BLaER1 (cell line): Measurements from ENCODE around the gene NXNL1.
A peak's percentile ranks its signal among the peaks of the same experiment; 100 is the strongest.

ENCODE experiments used
- H3K27ac ChIP-seq: shearing (Covaris generic); formaldehyde crosslinking; 2 replicates; pipeline ENCODE4 v1.8.1; 2022
- H3K27me3 ChIP-seq: shearing (Covaris generic); formaldehyde crosslinking; 2 replicates; pipeline ENCODE4 v1.8.1; 2022
- H3K36me3 ChIP-seq: shearing (Covaris generic); formaldehyde crosslinking; 2 replicates; pipeline ENCODE4 v1.8.1; 2022
- H3K4me1 ChIP-seq: shearing (Covaris generic); formaldehyde crosslinking; 2 replicates; pipeline ENCODE4 v1.8.1; 2022
- H3K4me2 ChIP-seq: shearing (Covaris generic); formaldehyde crosslinking; 2 replicates; pipeline ENCODE4 v1.8.1; 2022
- H3K4me3 ChIP-seq: shearing (Covaris generic); formaldehyde crosslinking; 2 replicates; pipeline ENCODE4 v1.8.1; 2022
- H3K9ac ChIP-seq: shearing (Covaris generic); formaldehyde crosslinking; 2 replicates; pipeline ENCODE4 v1.8.1; 2022
- H3K9me3 ChIP-seq: shearing (Covaris generic); formaldehyde crosslinking; 2 replicates; pipeline ENCODE4 v1.8.1; 2022
- H4K20me1 ChIP-seq: shearing (Covaris generic); formaldehyde crosslinking; 2 replicates; pipeline ENCODE4 v1.8.1; 2022
- Cebpa-rat ChIP-seq: shearing (Covaris generic); IDR thresholded peaks from 2 replicates; pipeline ENCODE4 v1.8.1; 2022

The NXNL1 gene

DNA sequence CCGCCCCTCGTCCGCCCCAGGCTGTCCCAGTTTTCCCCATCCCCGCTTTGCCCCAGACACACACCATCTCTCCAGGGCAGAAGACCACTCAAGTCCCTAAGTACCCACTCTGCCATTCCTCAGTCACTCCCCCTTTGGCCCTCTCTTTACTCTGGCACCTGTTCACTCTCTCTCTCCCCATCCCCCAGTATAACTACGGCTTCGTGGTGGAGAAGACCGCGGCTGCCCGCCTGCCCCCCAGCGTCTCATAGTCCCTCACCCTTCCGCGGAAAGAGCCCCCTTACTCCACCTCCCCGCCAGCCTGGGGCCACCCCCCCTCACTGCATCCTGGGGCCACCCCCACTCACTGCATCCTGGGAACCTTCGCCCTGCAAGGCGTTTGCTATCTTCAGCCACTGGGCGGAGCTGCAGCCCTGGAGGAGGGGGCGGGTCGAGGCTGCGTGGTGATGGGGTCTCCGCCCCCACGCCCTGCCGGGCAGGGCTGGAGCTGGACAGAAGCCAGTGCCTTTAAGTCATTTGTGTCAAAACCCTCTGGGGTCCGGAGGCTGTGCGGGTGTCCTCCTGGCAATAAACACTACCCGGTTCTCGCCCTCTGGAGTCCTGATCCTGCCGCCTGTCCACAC is 35.9 kb downstream of the NXNL1 start:
- Histone ChIP-seq H3K27me3 (no peaks in the 10 kb centered on the region), H4K20me1 (no peaks in the 10 kb centered on the region), H3K9me3 (no peaks in the 10 kb centered on the region), H3K4me3 (peak overlapping the region; percentile 11; the same call in 1 of the 2 replicates), H3K4me1 (peaks cover 34% of the 10 kb centered on the region), H3K4me2 (peak overlapping the region; percentile 66), H3K27ac (no peak overlapping the region), H3K36me3 (peaks cover 19% of the 10 kb centered on the region), H3K9ac (no peak overlapping the region)
- TF ChIP-seq Cebpa-rat: no peak

DNA sequence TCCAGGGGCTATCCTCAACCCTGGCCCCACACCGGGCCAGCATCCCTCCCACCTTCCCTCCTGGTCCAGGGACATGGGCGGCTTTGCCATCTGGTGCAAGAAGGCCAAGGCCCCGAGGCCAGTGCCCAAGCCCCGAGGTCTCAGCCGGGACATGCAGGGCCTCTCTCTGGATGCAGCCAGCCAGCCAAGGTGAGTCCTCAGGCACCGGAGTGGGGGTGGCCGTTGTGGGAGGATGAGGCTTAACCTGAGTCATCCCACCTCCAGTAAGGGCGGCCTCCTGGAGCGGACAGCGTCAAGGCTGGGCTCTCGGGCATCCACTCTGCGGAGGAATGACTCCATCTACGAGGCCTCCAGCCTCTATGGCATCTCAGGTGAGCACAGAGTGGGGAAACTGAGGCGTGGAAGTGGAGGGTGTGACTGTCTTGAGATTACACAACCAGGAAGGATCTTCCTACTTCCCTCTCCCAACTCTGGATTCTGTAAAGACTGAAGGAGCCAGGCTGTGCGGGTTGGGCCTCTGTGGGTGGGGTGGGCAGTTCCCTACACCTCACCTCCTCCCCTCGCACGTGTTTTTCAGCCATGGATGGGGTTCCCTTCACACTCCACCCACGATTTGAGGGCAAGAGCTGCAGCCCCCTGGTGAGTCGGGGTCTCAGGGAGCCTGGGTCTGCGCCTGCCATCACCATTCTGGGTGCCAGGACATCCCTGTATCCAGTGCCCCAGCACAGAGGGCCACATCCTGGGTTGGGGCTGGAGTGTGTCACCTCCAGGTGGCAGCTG is 37.1 kb downstream of the NXNL1 start:
- Histone ChIP-seq H4K20me1 (no peaks in the 10 kb centered on the region), H3K9me3 (no peaks in the 10 kb centered on the region), H3K4me3 (no peak overlapping the region), H3K27ac (no peak overlapping the region), H3K4me2 (no peak overlapping the region), H3K36me3 (peaks cover 19% of the 10 kb centered on the region), H3K9ac (no peak overlapping the region), H3K27me3 (no peaks in the 10 kb centered on the region), H3K4me1 (peaks cover 34% of the 10 kb centered on the region)
- TF ChIP-seq Cebpa-rat: no peak

DNA sequence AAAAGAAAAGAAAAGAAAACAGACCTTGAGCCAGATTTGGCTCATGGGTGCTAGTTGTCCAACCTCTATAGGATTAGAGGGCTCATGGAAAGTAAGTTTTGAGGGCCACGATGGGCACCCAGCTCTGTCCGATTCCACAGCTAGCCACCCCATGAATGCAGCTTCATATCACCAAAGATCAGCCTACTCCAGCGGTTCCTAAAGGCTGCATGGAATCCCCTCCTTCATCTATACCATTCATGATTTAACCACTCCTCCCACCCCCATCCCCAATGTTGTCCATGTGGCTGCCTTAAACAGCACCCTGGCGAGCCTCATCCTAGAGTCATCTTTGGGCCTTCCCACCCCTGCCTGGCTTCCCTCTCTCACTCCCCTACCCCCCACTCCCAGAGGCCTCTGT is 38.8 kb downstream of the NXNL1 start:
- no peaks in the 10 kb centered on the region for H4K20me1 ChIP-seq
- peaks cover 19% of the 10 kb centered on the region for H3K36me3 ChIP-seq
- H3K9me3 ChIP-seq: no peaks in the 10 kb centered on the region
- H3K9ac ChIP-seq: no peak overlapping the region
- no peak for TF ChIP-seq Cebpa-rat
- no peak overlapping the region for H3K27ac ChIP-seq
- H3K4me1 ChIP-seq: peaks cover 35% of the 10 kb centered on the region
- no peak overlapping the region for H3K4me3 ChIP-seq
- no peaks in the 10 kb centered on the region for H3K27me3 ChIP-seq
- no peak overlapping the region for H3K4me2 ChIP-seq

DNA sequence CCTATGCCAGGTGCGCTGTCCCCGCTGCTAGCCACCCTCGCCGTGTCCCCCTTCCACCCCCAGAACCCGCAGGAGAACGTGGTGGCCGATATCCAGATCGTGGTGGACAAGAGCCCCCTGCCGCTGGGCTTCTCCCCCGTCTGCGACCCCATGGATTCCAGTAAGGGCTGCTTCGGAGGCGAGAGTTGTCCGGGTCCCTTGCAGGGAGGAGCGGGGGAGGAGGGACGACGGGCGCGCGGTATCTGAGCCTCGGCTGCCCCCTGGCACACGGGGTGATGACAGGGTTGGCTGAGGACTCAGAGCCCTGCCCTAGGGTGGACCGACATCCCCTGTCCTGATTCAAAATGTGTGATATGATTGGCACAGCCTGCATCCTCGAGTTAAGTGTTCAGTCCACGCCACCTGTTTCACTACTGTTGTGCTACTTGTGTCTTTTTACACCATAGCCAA is 40.2 kb downstream of the NXNL1 start:
- peaks cover 35% of the 10 kb centered on the region for H3K4me1 ChIP-seq
- TF ChIP-seq Cebpa-rat: no peak
- peak overlapping the region; percentile 77 for H3K9ac ChIP-seq
- no peaks in the 10 kb centered on the region for H4K20me1 ChIP-seq
- H3K27me3 ChIP-seq: no peaks in the 10 kb centered on the region
- peak overlapping the region; percentile 79 for H3K27ac ChIP-seq
- H3K4me3 ChIP-seq: peak overlapping the region; percentile 80
- peaks cover 24% of the 10 kb centered on the region for H3K36me3 ChIP-seq
- H3K9me3 ChIP-seq: no peaks in the 10 kb centered on the region
- H3K4me2 ChIP-seq: peak overlapping the region; percentile 92

DNA sequence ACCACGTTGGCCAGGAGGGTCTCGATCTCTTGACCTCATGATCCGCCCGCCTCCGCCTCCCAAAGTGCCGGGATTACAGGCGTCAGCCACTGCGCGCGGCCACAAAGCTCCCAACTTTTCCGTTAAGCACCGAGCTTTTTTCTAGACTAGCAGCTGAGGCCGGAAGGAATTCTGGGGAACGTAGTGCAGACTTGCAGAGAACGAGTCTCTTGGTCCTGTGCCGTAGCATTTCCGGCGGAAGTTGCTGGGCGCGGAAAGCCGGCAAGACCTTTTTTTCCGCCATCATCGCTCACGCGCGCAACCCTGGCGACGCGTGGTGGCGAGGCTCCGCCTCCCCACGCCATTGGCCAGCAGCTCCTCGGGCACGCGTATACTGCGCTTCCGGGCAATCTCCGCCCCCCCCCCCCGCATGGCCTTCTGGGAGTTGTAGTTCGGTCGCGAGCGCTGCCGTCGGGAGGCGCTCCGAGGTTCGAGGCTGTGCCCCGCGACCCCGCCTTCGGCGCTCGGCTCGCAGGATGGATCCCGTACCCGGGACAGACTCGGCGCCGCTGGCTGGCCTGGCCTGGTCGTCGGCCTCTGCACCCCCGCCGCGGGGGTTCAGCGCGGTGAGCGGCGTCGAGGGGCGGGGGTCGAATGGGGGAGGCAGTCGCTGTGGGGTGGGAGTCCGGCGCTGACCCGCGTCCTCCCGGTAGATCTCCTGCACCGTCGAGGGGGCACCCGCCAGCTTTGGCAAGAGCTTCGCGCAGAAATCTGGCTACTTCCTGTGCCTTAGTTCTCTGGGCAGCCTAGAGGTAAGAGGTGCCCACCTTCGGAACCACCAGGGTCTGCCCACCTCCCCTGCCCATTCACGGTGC is 40.9 kb downstream of the NXNL1 start, which contains the start of gene MVB12A:
MVB12A (plus strand) TSS at position 427 of the 854 bp plus-strand sequence; CDS start at position 516, 89 bp downstream.
- no peak for TF ChIP-seq Cebpa-rat

DNA sequence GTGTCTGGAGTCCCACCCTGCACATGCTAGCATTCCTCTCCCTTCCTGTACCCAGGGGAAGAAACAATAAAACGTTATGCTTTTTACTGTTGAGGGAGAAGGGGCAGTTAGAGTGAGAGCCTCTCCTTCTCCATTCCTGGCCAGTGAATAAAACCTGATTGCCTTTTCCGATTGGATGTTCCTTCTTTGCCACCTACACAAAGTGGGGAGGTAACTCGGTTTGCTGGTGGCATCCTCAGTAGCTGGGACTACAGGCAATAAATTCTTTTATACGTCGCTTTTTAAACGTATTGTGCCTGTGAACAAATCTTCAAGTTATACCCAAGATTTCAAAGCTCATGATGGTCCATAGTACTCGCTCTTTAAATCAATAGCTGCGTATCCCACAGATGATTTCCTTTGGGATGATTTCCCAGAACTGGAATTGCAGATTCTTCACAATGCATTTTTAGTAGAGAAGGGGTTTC is 41.5 kb downstream of the NXNL1 start:
- peak overlapping the region; percentile 80 for H3K4me3 ChIP-seq
- H3K36me3 ChIP-seq: peaks cover 37% of the 10 kb centered on the region
- peaks cover 23% of the 10 kb centered on the region for H3K4me1 ChIP-seq
- no peaks in the 10 kb centered on the region for H4K20me1 ChIP-seq
- H3K4me2 ChIP-seq: peak overlapping the region; percentile 84
- peak overlapping the region; percentile 80 for H3K27ac ChIP-seq
- no peaks in the 10 kb centered on the region for H3K9me3 ChIP-seq
- peak overlapping the region; percentile 77 for H3K9ac ChIP-seq
- TF ChIP-seq Cebpa-rat: no peak
- H3K27me3 ChIP-seq: no peaks in the 10 kb centered on the region

More for the DNA sequence above, 40.9 kb downstream of the NXNL1 start, which contains the start of gene MVB12A:
- Histone ChIP-seq H4K20me1 (no peaks in the 10 kb centered on the region), H3K9ac (peak within 1 kb of the TSS; percentile 77), H3K4me1 (peaks cover 30% of the 10 kb centered on the region), H3K27me3 (no peaks in the 10 kb centered on the region), H3K9me3 (no peaks in the 10 kb centered on the region), H3K4me2 (peak within 1 kb of the TSS; percentile 92), H3K4me3 (peak within 1 kb of the TSS; percentile 80), H3K27ac (peak within 1 kb of the TSS; percentile 80), H3K36me3 (peaks cover 31% of the 10 kb centered on the region)

DNA sequence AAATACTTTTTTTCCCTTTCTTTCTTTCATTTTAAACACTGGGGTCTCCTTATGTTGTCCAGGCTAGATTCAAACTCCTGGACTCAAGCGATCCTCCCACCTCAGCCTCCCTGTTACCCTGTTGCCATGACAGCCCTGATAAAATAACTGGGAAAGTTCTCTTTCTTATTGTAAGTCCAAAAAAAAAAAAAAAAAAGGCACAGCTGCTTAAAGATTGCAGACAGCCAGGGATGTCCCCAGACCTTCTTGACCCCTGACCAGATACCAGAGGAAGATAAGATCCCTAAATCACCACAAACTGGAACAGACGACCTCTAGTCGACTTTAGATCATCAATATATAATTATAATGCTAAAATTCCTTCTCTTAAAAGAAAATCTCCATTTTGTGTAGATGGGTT is 42.0 kb downstream of the NXNL1 start:
- peak overlapping the region; percentile 77; the same call in 1 of the 2 replicates for H3K9ac ChIP-seq
- H3K27ac ChIP-seq: 0 out of 2 replicates have a peak overlapping the region, but pooled peaks have one; percentile 80
- H3K4me1 ChIP-seq: peaks cover 22% of the 10 kb centered on the region
- no peaks in the 10 kb centered on the region for H3K27me3 ChIP-seq
- no peaks in the 10 kb centered on the region for H3K9me3 ChIP-seq
- no peak for TF ChIP-seq Cebpa-rat
- H3K4me2 ChIP-seq: peak overlapping the region; percentile 84
- H3K4me3 ChIP-seq: peak overlapping the region; percentile 80
- H3K36me3 ChIP-seq: peaks cover 38% of the 10 kb centered on the region
- H4K20me1 ChIP-seq: no peaks in the 10 kb centered on the region

DNA sequence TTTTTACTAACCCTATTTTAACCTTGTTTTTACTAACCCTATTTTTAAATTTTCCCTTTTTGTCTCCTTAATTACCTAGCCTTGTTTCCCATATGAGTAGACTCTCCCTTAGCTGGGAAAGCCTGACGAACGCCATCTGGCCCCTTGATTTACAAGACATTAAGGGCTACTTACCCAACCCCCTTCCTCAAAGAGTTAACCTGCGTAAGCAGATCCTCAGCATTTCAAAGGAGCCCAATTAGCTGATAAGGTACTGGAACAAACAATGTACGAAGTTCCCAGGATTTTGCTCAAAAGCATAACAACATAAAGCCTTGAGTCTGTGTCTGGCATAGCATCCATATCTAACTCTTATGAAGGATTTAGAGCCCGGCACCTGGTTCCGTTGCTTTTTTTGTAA is 45.6 kb downstream of the NXNL1 start:
- no peak overlapping the region for H3K4me2 ChIP-seq
- no peak overlapping the region for H3K9ac ChIP-seq
- no peak overlapping the region for H3K4me3 ChIP-seq
- H3K9me3 ChIP-seq: no peaks in the 10 kb centered on the region
- H3K36me3 ChIP-seq: peaks cover 37% of the 10 kb centered on the region
- no peak for TF ChIP-seq Cebpa-rat
- H3K27ac ChIP-seq: no peak overlapping the region
- H4K20me1 ChIP-seq: no peaks in the 10 kb centered on the region
- H3K27me3 ChIP-seq: no peaks in the 10 kb centered on the region
- peaks cover 36% of the 10 kb centered on the region for H3K4me1 ChIP-seq

DNA sequence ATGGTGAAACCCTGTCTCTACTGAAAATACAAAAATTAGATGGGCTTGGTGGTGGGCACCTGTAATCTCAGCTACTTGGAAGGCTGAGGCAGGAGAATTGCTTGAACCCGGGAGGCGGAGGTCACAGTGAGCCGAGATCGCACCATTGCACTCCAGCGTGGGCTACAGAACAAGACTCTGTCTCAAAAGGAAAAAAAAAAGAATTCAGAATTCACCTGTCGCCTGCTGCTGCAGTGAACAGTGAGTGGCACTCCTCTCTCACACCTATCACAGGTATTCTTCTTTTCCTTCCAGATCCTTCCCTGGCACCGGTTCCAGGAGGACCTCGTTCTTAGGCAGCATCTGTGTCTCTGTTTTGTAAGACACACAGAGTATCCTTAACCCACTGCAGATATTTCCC is 46.6 kb downstream of the NXNL1 start:
- Histone ChIP-seq H3K4me1 (peaks cover 33% of the 10 kb centered on the region), H4K20me1 (no peaks in the 10 kb centered on the region)

More for the DNA sequence above, 46.6 kb downstream of the NXNL1 start:
- Histone ChIP-seq H3K27ac (no peak overlapping the region), H3K36me3 (peaks cover 37% of the 10 kb centered on the region), H3K9me3 (no peaks in the 10 kb centered on the region), H3K4me3 (no peak overlapping the region), H3K27me3 (no peaks in the 10 kb centered on the region), H3K9ac (no peak overlapping the region), H3K4me2 (no peak overlapping the region)
- TF ChIP-seq Cebpa-rat: no peak
